Measurements from ENCODE around the gene SYNPO2.

DNA sequence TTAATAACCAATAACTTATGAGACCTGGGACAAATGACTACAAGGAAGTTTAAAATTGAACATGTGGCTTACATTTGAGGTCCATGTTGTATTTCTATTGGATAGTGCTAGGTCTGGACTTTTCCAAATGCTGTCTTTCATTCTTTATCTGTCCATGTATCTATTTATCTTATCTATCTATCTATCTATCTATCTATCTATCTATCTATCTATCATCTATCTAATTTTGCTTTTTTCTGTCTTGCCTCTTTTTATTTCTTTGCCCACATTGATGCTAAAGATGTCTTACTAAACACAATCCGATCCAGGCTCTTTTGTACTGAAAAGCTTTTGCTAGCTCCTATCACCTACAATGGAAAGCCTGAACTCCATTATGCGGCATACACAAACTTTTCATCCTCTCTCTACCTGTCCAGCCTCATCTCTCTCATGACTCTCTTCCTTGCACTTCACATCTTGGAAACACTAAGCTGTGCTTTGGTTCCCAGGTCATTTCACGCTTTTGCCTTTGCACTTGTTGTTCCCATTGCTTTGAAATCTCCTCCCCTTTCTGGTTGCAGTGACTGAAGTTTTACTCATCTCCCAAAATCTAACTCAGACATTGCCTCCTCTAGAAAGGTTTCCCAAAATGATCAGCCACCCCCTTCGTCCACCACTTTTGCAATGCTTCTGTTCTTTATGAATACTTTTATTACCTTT lies 107.2 kb downstream of the SYNPO2 start:
- TF ChIP-seq CTCF (IDR thresholded peaks at IDR 0.05; ENCODE audit: control extremely low read depth in 1 of 3, insufficient read depth in 1 of 3, low read depth in 1 of 3, low read length in 3 of 3) (no peak), KDM1A (IDR thresholded peaks at IDR 0.05; ENCODE audit: borderline replicate concordance, low read length) (no peak), POLR2AphosphoS5 (IDR thresholded peaks at IDR 0.05; ENCODE audit: low read depth, low read length) (no peak), POLR2A (IDR thresholded peaks at IDR 0.05; ENCODE audit: control extremely low read depth in 1 of 2, low read depth in 2 of 2, low read length in 2 of 2) (no peak), TBP (IDR thresholded peaks at IDR 0.05; ENCODE audit: low read depth, low read length) (no peak), GABPA (IDR thresholded peaks at IDR 0.05; ENCODE audit: borderline replicate concordance, insufficient read depth, low read length) (no peak), BCL11A (IDR thresholded peaks at IDR 0.05; ENCODE audit: low read depth in 2 of 2, low read length in 2 of 2) (no peak), SP1 (IDR thresholded peaks at IDR 0.05; ENCODE audit: low read depth, low read length) (no peak)

Measured in H1 (cell line).